HUES6 (cell line): ENCODE measurements around the gene MUC16.

Experiments used
- H3K27ac ChIP-seq: 2 replicates; pipeline ENCODE4 v1.7.0; 2013; ENCODE audit warnings: low read depth, mild to moderate bottlenecking, low read length, inconsistent platforms
- H3K27me3 ChIP-seq: 2 replicates; pipeline ENCODE4 v1.6.1; 2013; ENCODE audit warnings: low read length; ENCODE audit not compliant: control insufficient read depth, insufficient read depth
- H3K36me3 ChIP-seq: 2 replicates; pipeline ENCODE4 v1.6.1; 2013; ENCODE audit warnings: low read length; ENCODE audit not compliant: control insufficient read depth, insufficient read depth
- H3K4me1 ChIP-seq: 2 replicates; pipeline ENCODE4 v1.6.1; 2013; ENCODE audit warnings: low read length; ENCODE audit not compliant: control insufficient read depth, insufficient read depth
- H3K4me3 ChIP-seq: 2 replicates; pipeline ENCODE4 v1.5.1; 2013; ENCODE audit warnings: low read depth, low read length
- H3K9ac ChIP-seq: one replicate; pipeline ENCODE4 v1.6.1; 2013; ENCODE audit warnings: mild to moderate bottlenecking, low read length
- H3K9me3 ChIP-seq: 2 replicates; pipeline ENCODE4 v1.6.1; 2013; ENCODE audit warnings: low read depth, low read length; ENCODE audit not compliant: control insufficient read depth, insufficient read depth

The MUC16 gene

DNA sequence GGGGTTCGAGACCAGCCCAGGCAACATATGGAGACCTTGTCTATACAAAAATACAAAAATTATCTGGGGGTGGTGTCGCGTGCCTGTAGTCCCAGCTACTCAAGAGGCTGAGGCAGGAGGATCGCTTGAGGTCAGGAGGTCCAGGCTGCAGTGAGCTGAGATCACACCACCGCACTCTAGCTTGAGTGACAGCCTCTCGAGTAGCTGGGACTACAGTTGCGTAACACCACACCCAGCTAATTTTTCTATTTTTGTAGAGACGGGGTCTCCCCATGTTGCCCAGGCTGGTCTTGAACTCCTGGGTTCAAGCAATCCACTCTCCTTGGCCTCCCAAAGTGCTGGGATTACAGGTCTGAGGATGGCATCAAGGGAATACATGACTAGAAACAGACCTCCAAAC is 30.8 kb upstream of the MUC16 start:
- Histone ChIP-seq H3K27ac (no peak overlapping the region), H3K9ac (no peak overlapping the region), H3K36me3 (no peaks in the 10 kb centered on the region), H3K4me3 (no peak overlapping the region), H3K4me1 (peaks cover 4% of the 10 kb centered on the region; the same call in 1 of the 2 replicates), H3K9me3 (no peaks in the 10 kb centered on the region), H3K27me3 (no peaks in the 10 kb centered on the region)

DNA sequence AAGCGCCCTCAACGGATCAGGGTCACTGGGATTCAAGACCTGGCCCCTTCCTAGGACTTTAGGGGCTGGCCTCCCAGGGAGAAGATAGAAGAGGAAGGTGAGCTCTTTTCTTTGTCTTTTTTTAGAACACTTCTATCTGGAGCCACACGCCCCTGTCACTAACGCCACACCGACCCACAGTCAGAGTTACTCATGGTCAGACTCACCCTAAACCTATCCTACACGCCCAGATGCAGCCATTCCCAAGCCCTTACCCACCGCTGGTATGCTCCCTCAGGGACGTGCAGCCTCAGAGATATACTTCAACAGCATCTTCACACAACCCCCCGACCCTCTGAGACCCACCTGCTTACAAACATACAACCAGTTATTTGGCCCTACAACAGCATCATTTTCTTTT is 29.9 kb upstream of the MUC16 start:
- H3K9ac ChIP-seq: no peak overlapping the region
- H3K36me3 ChIP-seq: no peaks in the 10 kb centered on the region
- peaks cover 4% of the 10 kb centered on the region; the same call in 1 of the 2 replicates for H3K4me1 ChIP-seq
- H3K27me3 ChIP-seq: no peaks in the 10 kb centered on the region
- H3K4me3 ChIP-seq: no peak overlapping the region
- no peaks in the 10 kb centered on the region for H3K9me3 ChIP-seq
- H3K27ac ChIP-seq: no peak overlapping the region

GRCh38 chr19:9039728-9040127 is 29.5 kb upstream of the MUC16 start:
- H3K9ac ChIP-seq: no peak overlapping the region
- H3K27ac ChIP-seq: no peak overlapping the region
- no peaks in the 10 kb centered on the region for H3K27me3 ChIP-seq
- no peak overlapping the region for H3K4me3 ChIP-seq
- H3K4me1 ChIP-seq: peaks cover 4% of the 10 kb centered on the region; the same call in 1 of the 2 replicates
- no peaks in the 10 kb centered on the region for H3K9me3 ChIP-seq
- H3K36me3 ChIP-seq: no peaks in the 10 kb centered on the region

GRCh38 chr19:9037400-9038062 is 27.3 kb upstream of the MUC16 start:
- Histone ChIP-seq H3K9me3 (no peaks in the 10 kb centered on the region), H3K4me3 (no peak overlapping the region), H3K9ac (no peak overlapping the region), H3K27ac (no peak overlapping the region), H3K36me3 (no peaks in the 10 kb centered on the region), H3K4me1 (peaks cover 4% of the 10 kb centered on the region; the same call in 1 of the 2 replicates), H3K27me3 (no peaks in the 10 kb centered on the region)

GRCh38 chr19:9032136-9032631 is 22.0 kb upstream of the MUC16 start:
- Histone ChIP-seq H3K9ac (no peak overlapping the region), H3K27me3 (no peaks in the 10 kb centered on the region), H3K4me1 (no peaks in the 10 kb centered on the region), H3K9me3 (no peaks in the 10 kb centered on the region), H3K4me3 (no peak overlapping the region), H3K27ac (no peak overlapping the region), H3K36me3 (no peaks in the 10 kb centered on the region)

DNA sequence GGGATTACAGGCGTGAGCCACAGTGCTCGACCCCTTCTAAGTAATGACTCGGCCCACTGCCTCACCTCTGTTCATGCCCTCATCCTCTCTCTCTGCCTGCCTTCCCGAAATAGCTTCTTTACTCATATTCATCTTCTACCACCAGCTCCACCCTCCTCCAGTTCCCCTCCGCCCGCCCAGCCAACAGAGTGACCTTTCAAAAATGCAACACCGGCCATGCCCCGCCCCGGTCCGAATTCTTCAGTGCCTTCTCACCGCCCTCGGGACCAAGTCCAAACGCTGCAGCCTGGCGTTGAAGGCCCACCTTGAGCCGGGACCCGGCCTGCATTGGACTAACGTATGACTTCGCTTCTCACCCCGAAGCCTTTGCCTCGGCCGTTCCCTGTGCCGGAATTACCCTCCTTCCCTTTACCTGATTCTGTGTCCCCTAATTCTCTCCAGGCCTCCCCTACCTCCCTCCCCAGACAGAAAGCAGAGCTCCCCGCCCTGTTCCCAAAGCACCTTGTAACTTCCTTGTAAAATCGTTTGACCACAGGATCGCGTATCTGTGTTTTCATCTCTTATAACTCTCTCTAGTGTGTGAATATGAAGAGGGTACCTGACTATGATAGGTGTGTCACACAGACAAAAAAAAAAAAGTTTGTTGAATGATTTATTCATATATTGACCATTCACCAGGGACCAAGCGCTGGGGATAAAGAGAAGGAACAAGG is 8.1 kb upstream of the MUC16 start:
- no peaks in the 10 kb centered on the region for H3K36me3 ChIP-seq
- no peak overlapping the region for H3K9ac ChIP-seq
- H3K4me1 ChIP-seq: no peaks in the 10 kb centered on the region
- no peaks in the 10 kb centered on the region for H3K9me3 ChIP-seq
- no peaks in the 10 kb centered on the region for H3K27me3 ChIP-seq
- no peak overlapping the region for H3K4me3 ChIP-seq
- no peak overlapping the region for H3K27ac ChIP-seq

GRCh38 chr19:9014803-9015202 is 4.6 kb upstream of the MUC16 start:
- H3K27ac ChIP-seq: no peak overlapping the region
- H3K4me3 ChIP-seq: no peak overlapping the region
- H3K9me3 ChIP-seq: no peaks in the 10 kb centered on the region
- H3K4me1 ChIP-seq: no peaks in the 10 kb centered on the region
- H3K27me3 ChIP-seq: no peaks in the 10 kb centered on the region
- H3K36me3 ChIP-seq: no peaks in the 10 kb centered on the region
- no peak overlapping the region for H3K9ac ChIP-seq

- H3K9ac ChIP-seq: no peak overlapping the region
- no peaks in the 10 kb centered on the region for H3K27me3 ChIP-seq
- H3K4me3 ChIP-seq: no peak overlapping the region
- no peaks in the 10 kb centered on the region for H3K9me3 ChIP-seq
- H3K27ac ChIP-seq: no peak overlapping the region
- H3K4me1 ChIP-seq: no peaks in the 10 kb centered on the region; the same call in 1 of the 2 replicates
- no peaks in the 10 kb centered on the region for H3K36me3 ChIP-seq
These were observed 3.8 kb upstream of the MUC16 start for GRCh38 chr19:9013988-9014387.

- no peak overlapping the region for H3K4me3 ChIP-seq
- no peaks in the 10 kb centered on the region for H3K9me3 ChIP-seq
- H3K9ac ChIP-seq: no peak overlapping the region
- H3K27me3 ChIP-seq: no peaks in the 10 kb centered on the region
- H3K27ac ChIP-seq: no peak overlapping the region
- no peaks in the 10 kb centered on the region for H3K36me3 ChIP-seq
- H3K4me1 ChIP-seq: no peaks in the 10 kb centered on the region; the same call in 1 of the 2 replicates
These were observed 1.7 kb upstream of the MUC16 start for GRCh38 chr19:9011875-9012274.

GRCh38 chr19:9010693-9011092 is 484 bp upstream of the MUC16 start:
- H3K4me3 ChIP-seq: no peak overlapping the region
- no peaks in the 10 kb centered on the region; the same call in 1 of the 2 replicates for H3K4me1 ChIP-seq
- no peaks in the 10 kb centered on the region for H3K27me3 ChIP-seq
- no peaks in the 10 kb centered on the region for H3K9me3 ChIP-seq
- H3K27ac ChIP-seq: no peak overlapping the region
- no peak overlapping the region for H3K9ac ChIP-seq
- H3K36me3 ChIP-seq: no peaks in the 10 kb centered on the region

DNA sequence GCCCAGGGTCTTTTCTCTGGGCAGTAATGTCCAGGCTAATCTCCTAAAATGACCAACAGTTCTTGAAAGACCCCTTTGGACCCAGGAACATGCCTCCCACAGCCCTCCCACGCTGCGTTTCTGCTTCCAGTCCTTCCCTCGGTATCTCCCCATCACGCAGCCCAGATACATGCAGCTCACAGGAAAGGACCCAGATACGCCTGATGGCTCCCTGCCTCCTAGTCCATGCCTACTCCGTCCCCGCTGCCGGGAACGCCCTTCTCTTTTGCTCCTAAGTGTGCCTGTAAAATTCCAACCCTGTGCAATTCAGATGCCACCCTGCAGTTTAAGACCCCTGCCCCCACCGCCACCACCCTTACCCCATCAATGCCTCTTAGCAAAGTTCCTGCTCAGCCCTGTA is 778 bp downstream of the MUC16 start:
- Histone ChIP-seq H3K27ac (no peak overlapping the region), H3K4me3 (no peak overlapping the region), H3K36me3 (no peaks in the 10 kb centered on the region), H3K9ac (no peak overlapping the region), H3K27me3 (no peaks in the 10 kb centered on the region), H3K9me3 (no peaks in the 10 kb centered on the region), H3K4me1 (no peaks in the 10 kb centered on the region; the same call in 1 of the 2 replicates)
